HG02623 (cell line): ENCODE data around the gene AGPAT2.

ENCODE experiments used
- ATAC-seq: cut with Tn5 transposase; IDR thresholded peaks from one replicate; pipeline ENCODE4 v1.9.1; 2021; ENCODE audit warnings: moderate library complexity; ENCODE audit not compliant: unreplicated experiment

Gene AGPAT2

GRCh38 chr9:136665111-136665703 lies 22.1 kb downstream of the AGPAT2 start:
- no peak for ATAC-seq

- no peak for ATAC-seq
Observed at GRCh38 chr9:136664000-136664915, 23.0 kb downstream of the AGPAT2 start.

GRCh38 chr9:136662656-136663581 lies 24.3 kb downstream of the AGPAT2 start, which contains the start of gene EGFL7:
TSS of gene EGFL7 (plus strand) at chr9:136662916. CDS start at chr9:136668283, 5,367 bp downstream.
- ATAC-seq = no peak

- ATAC-seq = no peak
Observed at GRCh38 chr9:136662326-136662655, 25.0 kb downstream of the AGPAT2 start.

GRCh38 chr9:136661641-136662325 lies 25.5 kb downstream of the AGPAT2 start:
- no peak for ATAC-seq

- no peak for ATAC-seq
Observed at GRCh38 chr9:136660971-136661550, 26.2 kb downstream of the AGPAT2 start.

- no peak for ATAC-seq
Observed at GRCh38 chr9:136659861-136660784, 27.1 kb downstream of the AGPAT2 start.

- ATAC-seq = no peak
Observed at GRCh38 chr9:136658849-136659535, 28.3 kb downstream of the AGPAT2 start.

GRCh38 chr9:136657974-136658848 lies 29.0 kb downstream of the AGPAT2 start:
- ATAC-seq = no peak

- ATAC-seq = no peak
Observed at GRCh38 chr9:136656795-136657611, 30.3 kb downstream of the AGPAT2 start.

GRCh38 chr9:136656183-136656738 lies 31.0 kb downstream of the AGPAT2 start:
- no peak for ATAC-seq

GRCh38 chr9:136655536-136656182 lies 31.6 kb downstream of the AGPAT2 start:
- no peak for ATAC-seq

GRCh38 chr9:136654820-136655535 lies 32.3 kb downstream of the AGPAT2 start:
- ATAC-seq = no peak

- no peak for ATAC-seq
Observed at GRCh38 chr9:136653323-136654079, 33.8 kb downstream of the AGPAT2 start.

- no peak for ATAC-seq
Observed at GRCh38 chr9:136651860-136652259, 35.4 kb downstream of the AGPAT2 start.
